Retinal pigment epithelial cell (primary cell): ENCODE results near the gene TNFSF11.

Experiments used
- DNase-seq: peaks from one replicate; pipeline ENCODE4 v3.0.0-alpha.2; 2010; ENCODE audit warnings: low read depth
- H3K4me3 ChIP-seq: 2 replicates; pipeline ENCODE4 v1.5.1; 2011; ENCODE audit warnings: mild to moderate bottlenecking, low read length, control low read depth, moderate library complexity
- CTCF ChIP-seq: conservative IDR thresholded peaks from 2 replicates; pipeline ENCODE4 v1.5.1; 2011; ENCODE audit warnings: low read depth, low read length, control low read depth, inconsistent platforms

The TNFSF11 gene

DNA sequence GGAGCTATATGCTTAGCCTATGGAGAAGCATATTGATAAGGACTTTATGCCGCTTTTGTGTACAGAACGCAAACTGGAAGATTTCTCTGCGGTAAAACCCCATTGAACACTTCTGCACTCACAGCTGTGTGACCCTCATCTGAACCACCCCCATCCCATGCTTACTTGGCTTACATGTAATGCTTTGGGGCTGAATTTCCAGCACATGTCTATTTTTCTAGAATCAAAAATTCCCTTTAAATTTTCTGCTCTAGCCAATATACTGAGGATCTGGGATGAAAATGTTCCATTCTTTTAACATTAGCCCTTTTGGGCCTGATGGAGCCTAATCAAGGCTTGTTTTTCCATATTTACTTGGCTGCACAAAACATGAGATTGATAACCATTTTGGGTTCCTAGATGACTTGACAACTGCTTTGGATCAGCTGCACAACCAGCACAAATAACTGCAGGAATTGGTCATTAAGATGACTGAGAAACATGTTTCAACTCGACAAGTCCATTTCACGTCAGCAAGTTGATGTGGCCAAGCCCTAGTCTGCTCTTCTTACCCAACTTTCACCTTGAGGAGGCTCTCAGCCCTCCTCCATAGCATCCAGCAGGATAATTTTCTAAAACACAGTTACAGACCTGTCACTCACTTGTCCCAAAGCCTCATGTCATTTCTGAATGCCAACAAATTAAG is 52.4 kb downstream of the TNFSF11 start:
- no peak for TF ChIP-seq CTCF
- no peak overlapping the region for H3K4me3 ChIP-seq
- DNase-seq, result no peak

- DNase-seq, result no peak
- no peak overlapping the region for H3K4me3 ChIP-seq
- TF ChIP-seq CTCF, result no peak
Measured at GRCh38 chr13:42628666-42629065, 54.7 kb downstream of the TNFSF11 start.

- no peak for TF ChIP-seq CTCF
- H3K4me3 ChIP-seq, result no peak overlapping the region
- no peak for DNase-seq
Measured at GRCh38 chr13:42631181-42631580, 57.2 kb downstream of the TNFSF11 start.

GRCh38 chr13:42633495-42633894 is 59.5 kb downstream of the TNFSF11 start:
- H3K4me3 ChIP-seq, result no peak overlapping the region
- DNase-seq, result no peak
- no peak for TF ChIP-seq CTCF

- DNase-seq, result no peak
- TF ChIP-seq CTCF, result no peak
- no peak overlapping the region for H3K4me3 ChIP-seq
Measured at GRCh38 chr13:42638101-42638500, 64.1 kb downstream of the TNFSF11 start.

GRCh38 chr13:42638886-42639285 is 64.9 kb downstream of the TNFSF11 start:
- TF ChIP-seq CTCF, result no peak
- H3K4me3 ChIP-seq, result no peak overlapping the region
- DNase-seq, result no peak

GRCh38 chr13:42643076-42643475 is 69.1 kb downstream of the TNFSF11 start:
- DNase-seq, result no peak
- no peak for TF ChIP-seq CTCF
- H3K4me3 ChIP-seq, result no peak overlapping the region
